Activated CD8-positive, alpha-beta memory T cell treated with anti-CD3 and anti-CD28 coated beads, Interleukin-2, amount 50 U/mL, for 24 hours (primary cell): Measurements from ENCODE around the gene KHNYN.
A peak's percentile ranks its signal among the peaks of the same experiment; 100 is the strongest.
"Not testable (repeated sequence)": the region's sequence is repeated elsewhere in the genome, so short reads cannot be mapped to it uniquely, and the experiment has no call there.

Source experiments
- DNase-seq: peaks from one replicate; pipeline ENCODE4 v3.0.0-alpha.2; 2020; ENCODE audit errors: extremely low read depth

The KHNYN gene

GRCh38 chr14:24473211-24473610 lies 43.5 kb downstream of the KHNYN start:
- DNase-seq = no peak

GRCh38 chr14:24475261-24475660 lies 45.5 kb downstream of the KHNYN start:
- DNase-seq = no peak

- not testable (repeated sequence) for DNase-seq
These were observed 50.2 kb downstream of the KHNYN start for GRCh38 chr14:24479999-24480398.

- DNase-seq = peak; percentile 7
These were observed 52.0 kb downstream of the KHNYN start for GRCh38 chr14:24481622-24482324.

- not testable (repeated sequence) for DNase-seq
These were observed 53.0 kb downstream of the KHNYN start for GRCh38 chr14:24482699-24483303.

- DNase-seq = no peak
These were observed 54.0 kb downstream of the KHNYN start for GRCh38 chr14:24483604-24484252.
